HFFc6 (cell line): ENCODE data around the gene S100A4. TPM values are rescaled to one million over a fixed set of nuclear protein-coding genes. Genes with fewer than 3 reads are reported as not detected.
"Not testable (repeated sequence)": the region's sequence is repeated elsewhere in the genome, so short reads cannot be mapped to it uniquely, and the experiment has no call there.

ENCODE experiments used
- DNase-seq: peaks from one replicate; pipeline ENCODE4 v3.0.0-alpha.2; 2018
- H3K27ac Mint-ChIP-seq: 2 replicates; pipeline ENCODE4 v1.8.0; 2020; ENCODE audit warnings: mild to moderate bottlenecking, mixed read lengths
- H3K27me3 Mint-ChIP-seq: 2 replicates; pipeline ENCODE4 v1.8.0; 2021; ENCODE audit warnings: mild to moderate bottlenecking, moderate library complexity, mixed read lengths; ENCODE audit not compliant: insufficient read depth
- H3K36me3 Mint-ChIP-seq: 2 replicates; pipeline ENCODE4 v1.8.0; 2021; ENCODE audit warnings: low read depth, mixed read lengths
- H3K4me1 Mint-ChIP-seq: 2 replicates; pipeline ENCODE4 v1.8.0; 2020; ENCODE audit warnings: low read depth, mixed read lengths
- H3K4me3 Mint-ChIP-seq: 2 replicates; pipeline ENCODE4 v1.8.0; 2020; ENCODE audit warnings: mild to moderate bottlenecking, moderate library complexity, mixed read lengths
- H3K9me3 Mint-ChIP-seq: 2 replicates; pipeline ENCODE4 v1.8.0; 2020; ENCODE audit warnings: mild to moderate bottlenecking, mixed read lengths
- CTCF ChIP-seq: fragments of 200-600 bp; sonication (generic); IDR thresholded peaks from 2 replicates; pipeline ENCODE4 v1.5.0; 2021; ENCODE audit warnings: antibody characterized with exemption, mild to moderate bottlenecking
- total RNA-seq, 6 experiments: library from RNA; stranded (reverse); fragmentation: NEBNext Ultra II Directional; extraction: Animal tissue kit (Norgen Biotek cat#: 25700); gene quantifications; 2 replicates in 1 of 6; 3 replicates in 5 of 6; pipeline ENCODE4 v1.2.3, GENCODE V29; 2021

S100A4 gene
- total RNA-seq, 6 experiments from 2014 or later, result 394 to 846 (median 814) TPM

- TF ChIP-seq CTCF, result no peak
- no peak for DNase-seq
- no peak overlapping the region for H3K27ac Mint-ChIP-seq
- H3K9me3 Mint-ChIP-seq, result no peaks in the 10 kb centered on the region
- peaks cover 9% of the 10 kb centered on the region for H3K36me3 Mint-ChIP-seq
- peaks cover 34% of the 10 kb centered on the region for H3K4me1 Mint-ChIP-seq
- no peaks in the 10 kb centered on the region for H3K27me3 Mint-ChIP-seq
- H3K4me3 Mint-ChIP-seq, result no peak overlapping the region
These were observed 40.7 kb upstream of the S100A4 start for GRCh38 chr1:153586347-153586746.

- Mint-ChIP-seq H3K27ac (no peak overlapping the region), H3K36me3 (peaks cover 9% of the 10 kb centered on the region), H3K27me3 (no peaks in the 10 kb centered on the region), H3K9me3 (no peaks in the 10 kb centered on the region), H3K4me1 (peaks cover 34% of the 10 kb centered on the region), H3K4me3 (no peak overlapping the region)
- DNase-seq, result no peak
- no peak for TF ChIP-seq CTCF
These were observed 39.4 kb upstream of the S100A4 start for GRCh38 chr1:153585006-153585405.

- Mint-ChIP-seq H3K4me3 (no peak overlapping the region), H3K27me3 (no peaks in the 10 kb centered on the region), H3K27ac (no peak overlapping the region), H3K9me3 (no peaks in the 10 kb centered on the region), H3K4me1 (peaks cover 41% of the 10 kb centered on the region), H3K36me3 (peaks cover 9% of the 10 kb centered on the region)
- no peak for DNase-seq
- TF ChIP-seq CTCF, result no peak
These were observed 38.4 kb upstream of the S100A4 start for GRCh38 chr1:153583976-153584375.

- H3K4me3 Mint-ChIP-seq, H3K9me3 Mint-ChIP-seq, DNase-seq, H3K27ac Mint-ChIP-seq, H3K36me3 Mint-ChIP-seq, H3K27me3 Mint-ChIP-seq: not testable (repeated sequence)
- peaks cover 42% of the 10 kb centered on the region for H3K4me1 Mint-ChIP-seq
These were observed 37.9 kb upstream of the S100A4 start for GRCh38 chr1:153583514-153583913.

GRCh38 chr1:153582836-153583235 lies 37.2 kb upstream of the S100A4 start:
- not testable (repeated sequence) for H3K9me3 Mint-ChIP-seq, DNase-seq, H3K4me3 Mint-ChIP-seq, H3K27ac Mint-ChIP-seq, H3K27me3 Mint-ChIP-seq, H3K36me3 Mint-ChIP-seq
- peaks cover 42% of the 10 kb centered on the region for H3K4me1 Mint-ChIP-seq

GRCh38 chr1:153578936-153579335 lies 33.3 kb upstream of the S100A4 start:
- no peak for DNase-seq
- H3K9me3 Mint-ChIP-seq, result no peaks in the 10 kb centered on the region
- peak overlapping the region; percentile 71 for H3K27ac Mint-ChIP-seq
- no peak for TF ChIP-seq CTCF
- no peaks in the 10 kb centered on the region; the same call in 1 of the 2 replicates for H3K27me3 Mint-ChIP-seq
- H3K4me1 Mint-ChIP-seq, result peaks cover 27% of the 10 kb centered on the region
- peak overlapping the region; percentile 31 for H3K4me3 Mint-ChIP-seq
- H3K36me3 Mint-ChIP-seq, result no peaks in the 10 kb centered on the region

- Mint-ChIP-seq H3K4me3 (peak overlapping the region; percentile 31), H3K9me3 (no peaks in the 10 kb centered on the region), H3K27me3 (no peaks in the 10 kb centered on the region; the same call in 1 of the 2 replicates), H3K4me1 (peaks cover 26% of the 10 kb centered on the region), H3K36me3 (no peaks in the 10 kb centered on the region), H3K27ac (peak overlapping the region; percentile 71)
- no peak for TF ChIP-seq CTCF
- peak; percentile 33 for DNase-seq
These were observed 32.9 kb upstream of the S100A4 start for GRCh38 chr1:153578490-153578889.
